Astrocyte (in vitro differentiated cells and primary cell): ENCODE results near the gene CDHR4.

Experiments used
- CTCF ChIP-seq: IDR thresholded peaks from 2 replicates; pipeline ENCODE4 v1.5.1; 2011; ENCODE audit warnings: low read depth, mild to moderate bottlenecking, inconsistent platforms, low read length, moderate library complexity; ENCODE audit not compliant: insufficient read depth
- EZH2 ChIP-seq: IDR thresholded peaks from 2 replicates; pipeline ENCODE4 v1.6.1; 2012; ENCODE audit warnings: mild to moderate bottlenecking, low read length, inconsistent platforms; ENCODE audit not compliant: insufficient read depth

GRCh38 chr3:49745986-49746385 lies 53.7 kb downstream of the CDHR4 start:
- TF ChIP-seq CTCF: no peak
- TF ChIP-seq EZH2: no peak
